HG03095 (cell line): ENCODE results near the gene LRRC45.
A peak's percentile ranks its signal among the peaks of the same experiment; 100 is the strongest.
"Not testable (repeated sequence)": the region's sequence is repeated elsewhere in the genome, so short reads cannot be mapped to it uniquely, and the experiment has no call there.

Experiments used
- ATAC-seq: cut with Tn5 transposase; IDR thresholded peaks from one replicate; pipeline ENCODE4 v1.9.1; 2021; ENCODE audit warnings: moderate library complexity; ENCODE audit not compliant: unreplicated experiment

Gene LRRC45

GRCh38 chr17:82031885-82032627 is 9.0 kb downstream of the LRRC45 start:
- no peak for ATAC-seq

- ATAC-seq, result no peak
Observed at GRCh38 chr17:82033359-82034085, 10.4 kb downstream of the LRRC45 start.

GRCh38 chr17:82034371-82035011 is 11.4 kb downstream of the LRRC45 start:
- ATAC-seq, result no peak

GRCh38 chr17:82035488-82035887 is 12.4 kb downstream of the LRRC45 start:
- no peak for ATAC-seq

- ATAC-seq, result no peak
Observed at GRCh38 chr17:82035956-82036633, 13.0 kb downstream of the LRRC45 start.

GRCh38 chr17:82036634-82037091 is 13.6 kb downstream of the LRRC45 start:
- no peak for ATAC-seq

GRCh38 chr17:82037092-82037888 is 14.2 kb downstream of the LRRC45 start, which contains the start of gene DCXR:
TSS of gene DCXR (minus strand) at chr17:82037697. CDS start at chr17:82037682, 15 bp downstream.
- ATAC-seq, result peak; percentile 90

- ATAC-seq, result no peak
Observed at GRCh38 chr17:82037889-82038195, 14.7 kb downstream of the LRRC45 start.

GRCh38 chr17:82038796-82039409 is 15.8 kb downstream of the LRRC45 start:
- ATAC-seq, result not testable (repeated sequence)

GRCh38 chr17:82039695-82040299 is 16.7 kb downstream of the LRRC45 start:
- ATAC-seq, result no peak

GRCh38 chr17:82041144-82041814 is 18.2 kb downstream of the LRRC45 start:
- no peak for ATAC-seq

- no peak for ATAC-seq
Observed at GRCh38 chr17:82042649-82043048, 19.5 kb downstream of the LRRC45 start.

GRCh38 chr17:82043507-82043906 is 20.4 kb downstream of the LRRC45 start:
- ATAC-seq, result no peak

GRCh38 chr17:82045936-82046484 is 22.9 kb downstream of the LRRC45 start:
- no peak for ATAC-seq

- no peak for ATAC-seq
Observed at GRCh38 chr17:82046903-82047302, 23.8 kb downstream of the LRRC45 start.

- no peak for ATAC-seq
Observed at GRCh38 chr17:82047379-82047778, 24.3 kb downstream of the LRRC45 start.

- ATAC-seq, result no peak
Observed at GRCh38 chr17:82047914-82048570, 24.9 kb downstream of the LRRC45 start.

GRCh38 chr17:82048571-82048971 is 25.5 kb downstream of the LRRC45 start:
- no peak for ATAC-seq
